ENCODE measurements around the gene GSAP. TPM values are rescaled to one million over a fixed set of nuclear protein-coding genes. Genes with fewer than 3 reads are reported as not detected.

GSAP gene
- total RNA-seq, 2 experiments from 2014 or later, result 0.55 TPM; not detected in 1

GRCh38 chr7:77409739-77410547, 6.2 kb downstream of the GSAP start:
- intact Hi-C loops (cut with micrococcal nuclease; ENCODE audit: unreplicated experiment), result no loop called here
- no peaks in the 10 kb centered on the region for H4K20me1 ChIP-seq (ENCODE audit: insufficient read depth, low read length)
- H3K27ac ChIP-seq (ENCODE audit: low read depth, low read length, poor library complexity, severe bottlenecking), result no peak overlapping the region
- no peaks in the 10 kb centered on the region for H3K4me1 ChIP-seq (ENCODE audit: insufficient read depth, low read length, poor library complexity, severe bottlenecking)
- no peak overlapping the region for H3K4me3 ChIP-seq (ENCODE audit: low read depth, low read length, poor library complexity, severe bottlenecking)
- CTCF ChIA-PET (ENCODE audit: unreplicated experiment), result no interaction called here
- no peaks in the 10 kb centered on the region for H3K9me3 ChIP-seq (ENCODE audit: low read length)
- H3K79me2 ChIP-seq (ENCODE audit: insufficient read depth, low read depth, low read length), result no peaks in the 10 kb centered on the region
- H3K36me3 ChIP-seq (ENCODE audit: insufficient read depth, low read length), result no peaks in the 10 kb centered on the region
- no TSS peak for BruUV-seq (replicated peaks)
- no peak for TF ChIP-seq CTCF (conservative IDR thresholded peaks at IDR 0.05; ENCODE audit: low read length)
- TF ChIP-seq EZH2phosphoT487 (IDR thresholded peaks at IDR 0.05; ENCODE audit: borderline replicate concordance, low read depth, low read length), result no peak
- no peaks in the 10 kb centered on the region for H3K9me2 ChIP-seq (ENCODE audit: insufficient read depth, low read length)
- H2AFZ ChIP-seq (ENCODE audit: low read length), result no peak overlapping the region
- POLR2A ChIA-PET, result no interaction called here
- DNase-seq (ENCODE audit: low spot score), result no peak
- H3K4me2 ChIP-seq (ENCODE audit: low read length), result no peak overlapping the region

GRCh38 chr7:77409005-77409738, 7.0 kb downstream of the GSAP start:
- CTCF ChIA-PET (ENCODE audit: unreplicated experiment), result interaction anchor here (0.8 kb wide), 1 partner anchor 12 kb away, joined by 3 read pairs; no protein-coding TSS in a partner anchor
- Histone ChIP-seq H3K79me2 (ENCODE audit: insufficient read depth, low read depth, low read length) (no peaks in the 10 kb centered on the region), H3K4me2 (ENCODE audit: low read length) (no peak overlapping the region)

More at GRCh38 chr7:77409005-77409738, 7.0 kb downstream of the GSAP start:
- no TSS peak for BruUV-seq (replicated peaks)
- H3K27ac ChIP-seq (ENCODE audit: low read depth, low read length, poor library complexity, severe bottlenecking), result no peak overlapping the region
- H3K36me3 ChIP-seq (ENCODE audit: insufficient read depth, low read length), result no peaks in the 10 kb centered on the region
- POLR2A ChIA-PET, result interaction anchor here (0.7 kb wide), 2 partner anchors 21 to 212 kb away, joined by 3 to 5 read pairs; no protein-coding TSS in a partner anchor
- H3K4me3 ChIP-seq (ENCODE audit: low read depth, low read length, poor library complexity, severe bottlenecking), result no peak overlapping the region
- no peaks in the 10 kb centered on the region for H4K20me1 ChIP-seq (ENCODE audit: insufficient read depth, low read length)
- no peak for DNase-seq (ENCODE audit: low spot score)
- H2AFZ ChIP-seq (ENCODE audit: low read length), result no peak overlapping the region
- TF ChIP-seq EZH2phosphoT487 (IDR thresholded peaks at IDR 0.05; ENCODE audit: borderline replicate concordance, low read depth, low read length) (no peak), CTCF (conservative IDR thresholded peaks at IDR 0.05; ENCODE audit: low read length) (no peak)
- no peaks in the 10 kb centered on the region for H3K9me3 ChIP-seq (ENCODE audit: low read length)
- intact Hi-C loops (cut with micrococcal nuclease; ENCODE audit: unreplicated experiment), result no loop called here
- H3K4me1 ChIP-seq (ENCODE audit: insufficient read depth, low read length, poor library complexity, severe bottlenecking), result no peaks in the 10 kb centered on the region
- no peaks in the 10 kb centered on the region for H3K9me2 ChIP-seq (ENCODE audit: insufficient read depth, low read length)

Measured in OCI-LY7 (cell line).